Adipose tissue (tissue), 3 donors: ENCODE data around the gene PAPOLG. TPM values are rescaled to one million over a fixed set of nuclear protein-coding genes. Genes with fewer than 3 reads are reported as not detected.
"Not testable (repeated sequence)": the region's sequence is repeated elsewhere in the genome, so short reads cannot be mapped to it uniquely, and the experiment has no call there.

Source experiments
- H3K27ac ChIP-seq: one replicate; pipeline ENCODE4 v1.5.1; 2013; ENCODE audit warnings: low read depth, low read length
- WGBS, 3 donors: extraction: QIAGEN DNeasy Blood & Tissue Kit; methylation state at CpG; one replicate each; pipeline ENCODE4 v1.1.7; 2013; 5-methylcytosine and 5-hydroxymethylcytosine counted together
- polyA plus RNA-seq, 3 donors: library from polyadenylated mRNA; stranded (reverse); fragments of 200-250 nt; gene quantifications; one replicate each; pipeline ENCODE4 v1.2.3, GENCODE V29; 2013
- donor health status: healthy with polysubstance abuse.
- donor health status: Bipolar disorder and iron deficiency.
- donor health status: healthy.

Gene PAPOLG
- polyA plus RNA-seq, 3 donors: 2.0 to 4.7 (median 3.2) TPM

DNA sequence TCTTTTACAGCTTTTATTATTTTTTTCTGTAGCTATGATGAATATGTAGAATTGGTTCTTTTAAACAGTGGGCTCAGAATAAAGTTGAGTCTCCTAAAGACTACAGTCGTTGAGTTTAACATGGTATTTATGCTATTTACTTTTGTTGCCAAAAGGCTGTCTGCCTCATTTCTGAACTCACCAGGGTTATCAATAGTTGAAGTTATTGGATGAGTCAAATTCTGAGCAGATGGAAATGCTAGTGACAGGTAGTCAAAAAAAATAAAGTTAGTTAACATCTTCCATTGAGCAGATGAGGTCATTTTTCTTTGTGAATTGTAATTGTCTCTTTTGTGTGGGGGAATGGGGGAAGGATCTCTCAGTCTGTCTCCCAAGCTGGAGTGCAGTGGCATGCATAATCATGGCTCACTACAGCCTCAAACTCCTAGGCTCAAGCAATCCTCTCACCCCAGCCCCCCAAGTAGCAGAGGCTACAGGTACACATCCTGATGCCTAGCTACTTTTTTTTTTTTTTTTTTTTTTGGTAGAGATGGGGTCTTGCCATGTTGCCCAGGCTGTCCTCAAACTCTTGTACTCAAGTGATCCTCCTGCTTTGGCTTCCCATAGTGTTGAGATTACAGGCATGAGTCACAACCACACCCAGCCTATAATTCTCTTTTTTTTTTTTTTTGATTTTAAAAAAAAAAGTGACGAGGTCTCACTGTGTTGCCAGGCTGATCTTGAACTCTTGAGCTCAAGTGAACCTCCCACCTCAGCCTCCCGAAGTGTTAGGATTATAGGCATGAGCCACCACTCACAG is 8.9 kb downstream of the PAPOLG start:
- 84 to 92% (median 86%) methylated on average over 3 of the region's 3 CpGs for WGBS, 3 donors
- H3K27ac ChIP-seq: no peak overlapping the region

GRCh38 chr2:60766283-60766682 is 10.2 kb downstream of the PAPOLG start:
- 96 to 100% (median 97%) methylated on average over 3 of the region's 3 CpGs for WGBS, 3 donors
- no peak overlapping the region for H3K27ac ChIP-seq

- whole genome bisulfite sequencing, 3 donors: 92 to 98% (median 97%) methylated on average over 3 of the region's 3 CpGs
- no peak overlapping the region for H3K27ac ChIP-seq
Measured at GRCh38 chr2:60771508-60771907, 15.4 kb downstream of the PAPOLG start.

DNA sequence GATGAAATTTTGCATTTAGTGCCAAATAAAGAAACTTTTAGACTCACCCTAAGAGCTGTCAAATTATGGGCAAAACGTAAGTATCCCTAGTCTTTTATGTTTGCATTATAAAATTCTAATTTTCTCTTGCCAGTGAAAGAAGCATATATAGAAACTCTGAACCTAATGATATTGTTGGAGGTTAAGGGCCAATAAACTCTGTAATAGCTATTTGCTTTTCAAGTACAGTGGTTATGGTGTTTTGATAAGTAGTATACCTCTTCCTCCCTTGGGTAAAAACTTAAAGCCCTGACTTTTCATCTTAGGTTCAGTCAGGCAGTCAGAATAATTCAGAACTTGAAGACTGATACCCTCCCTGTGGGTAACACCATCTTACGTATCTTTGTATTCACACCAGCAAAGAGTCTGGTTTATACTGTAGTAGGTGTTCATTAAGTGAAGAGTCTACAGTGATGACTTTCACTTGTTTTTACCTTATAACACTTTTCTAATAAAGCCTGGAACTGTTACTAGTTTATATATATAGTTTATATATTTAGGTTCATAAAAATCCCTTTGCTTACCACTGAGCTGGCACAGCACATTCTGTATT is 19.1 kb downstream of the PAPOLG start:
- WGBS, 3 donors: 94 to 96% (median 94%) methylated on average over 2 of the region's 2 CpGs
- no peak overlapping the region for H3K27ac ChIP-seq

- WGBS, 3 donors: 96 to 97% (median 96%) methylated on average over 3 of the region's 3 CpGs
- H3K27ac ChIP-seq: no peak overlapping the region
Measured at GRCh38 chr2:60778352-60778751, 22.3 kb downstream of the PAPOLG start.

GRCh38 chr2:60779426-60779825 is 23.4 kb downstream of the PAPOLG start:
- WGBS, 3 donors: 42 to 98% (median 94%) methylated on average over 5 of the region's 5 CpGs
- H3K27ac ChIP-seq: no peak overlapping the region

DNA sequence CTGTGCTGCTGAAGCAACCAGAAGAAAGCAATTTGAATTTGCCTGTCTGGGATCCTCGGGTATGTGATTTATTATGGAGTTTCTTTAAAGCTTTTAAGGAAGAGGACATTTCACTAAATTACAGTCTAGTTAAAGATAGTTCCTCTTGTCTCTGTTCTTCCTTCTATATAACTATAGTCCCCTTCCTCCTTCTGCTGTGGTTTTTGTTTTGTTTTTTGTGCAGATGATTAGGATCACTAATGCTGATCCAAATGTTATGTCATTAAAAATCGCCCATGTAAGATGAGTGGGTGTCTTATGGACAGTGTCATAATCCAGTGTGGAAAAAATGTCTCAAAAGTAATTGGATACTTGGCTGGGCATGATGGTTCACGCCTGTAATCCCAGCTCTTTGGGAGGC is 24.7 kb downstream of the PAPOLG start:
- H3K27ac ChIP-seq: no peak overlapping the region
- 68 to 85% (median 68%) methylated on average over 3 of the region's 3 CpGs for WGBS, 3 donors

DNA sequence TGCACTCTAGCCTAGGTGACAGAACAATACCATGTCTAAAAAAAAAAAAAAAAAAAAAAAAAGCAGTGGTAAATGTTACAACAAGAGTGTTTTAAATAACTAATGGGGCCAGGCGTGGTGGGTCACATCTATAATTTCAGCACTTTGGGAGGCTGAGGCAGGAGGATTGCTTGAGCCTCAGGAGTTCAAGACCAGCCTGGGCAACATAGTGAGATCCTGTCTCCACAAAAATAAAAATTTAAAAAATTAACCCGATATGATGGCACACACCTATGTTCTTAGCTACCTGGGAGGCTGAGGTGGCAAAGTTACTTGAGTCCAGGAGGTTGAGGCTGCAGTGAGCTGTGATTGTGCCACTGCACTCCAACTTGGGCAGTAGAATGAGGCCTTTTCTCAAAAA is 37.1 kb downstream of the PAPOLG start:
- WGBS, 3 donors: 91 to 100% (median 100%) methylated on average over 2 of the region's 2 CpGs

GRCh38 chr2:60794271-60794863 is 38.3 kb downstream of the PAPOLG start:
- no peak overlapping the region for H3K27ac ChIP-seq

More for the DNA sequence above, 37.1 kb downstream of the PAPOLG start:
- no peak overlapping the region for H3K27ac ChIP-seq

GRCh38 chr2:60796573-60797509 is 40.8 kb downstream of the PAPOLG start:
- H3K27ac ChIP-seq: no peak overlapping the region
- 59 to 79% (median 68%) methylated on average over 6 of the region's 6 CpGs for WGBS, 3 donors

More at GRCh38 chr2:60794271-60794863, 38.3 kb downstream of the PAPOLG start:
- WGBS, 3 donors: 58 to 74% (median 73%) methylated on average over 5 of the region's 5 CpGs

GRCh38 chr2:60804473-60804872 is 48.4 kb downstream of the PAPOLG start:
- no peak overlapping the region for H3K27ac ChIP-seq
- 89 to 96% (median 95%) methylated on average over 14 to 18 of the region's 18 CpGs for WGBS, 3 donors

- no peak overlapping the region for H3K27ac ChIP-seq
- whole genome bisulfite sequencing, 3 donors: 87 to 93% (median 92%) methylated on average over 7 of the region's 7 CpGs
Measured at GRCh38 chr2:60806595-60806987, 50.5 kb downstream of the PAPOLG start.

DNA sequence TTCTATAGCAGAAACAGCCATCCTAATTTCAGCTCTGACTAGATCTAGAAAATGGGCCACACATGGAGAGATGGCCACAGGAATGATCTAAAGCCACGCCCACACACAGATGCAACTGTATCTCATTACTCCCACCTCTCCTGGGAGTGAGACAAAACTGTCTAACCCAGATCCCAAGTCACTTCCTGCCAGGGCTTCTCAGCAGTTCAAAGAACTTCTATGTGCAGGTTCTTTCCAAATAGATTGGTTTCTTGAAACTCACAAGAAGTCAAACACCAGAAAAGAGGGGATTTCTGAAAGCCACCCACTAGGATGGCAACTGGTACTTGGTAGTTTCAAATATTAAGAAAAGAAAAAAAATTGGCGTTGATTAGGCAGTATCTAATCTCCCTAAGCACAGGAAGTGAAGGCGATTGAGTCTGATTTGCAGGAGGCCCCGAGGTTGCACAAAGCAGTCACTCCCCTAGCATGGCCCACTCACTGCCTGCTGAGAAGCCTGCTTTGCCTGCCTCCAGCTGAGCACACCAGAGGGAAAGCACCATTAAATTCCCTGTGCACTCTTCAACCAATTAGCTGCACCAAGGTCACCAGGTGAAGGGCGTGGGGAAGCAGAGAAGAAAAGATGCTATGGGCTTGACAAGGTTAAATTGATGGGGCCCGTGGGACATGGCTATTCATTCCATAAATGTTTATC is 51.1 kb downstream of the PAPOLG start:
- no peak overlapping the region for H3K27ac ChIP-seq
- WGBS, 3 donors: 40 to 42% (median 42%) methylated on average over 6 of the region's 6 CpGs

- H3K27ac ChIP-seq: no peak overlapping the region
- WGBS, 3 donors: 91 to 95% (median 93%) methylated on average over 16 of the region's 16 CpGs
Measured at GRCh38 chr2:60808330-60808801, 52.3 kb downstream of the PAPOLG start.

DNA sequence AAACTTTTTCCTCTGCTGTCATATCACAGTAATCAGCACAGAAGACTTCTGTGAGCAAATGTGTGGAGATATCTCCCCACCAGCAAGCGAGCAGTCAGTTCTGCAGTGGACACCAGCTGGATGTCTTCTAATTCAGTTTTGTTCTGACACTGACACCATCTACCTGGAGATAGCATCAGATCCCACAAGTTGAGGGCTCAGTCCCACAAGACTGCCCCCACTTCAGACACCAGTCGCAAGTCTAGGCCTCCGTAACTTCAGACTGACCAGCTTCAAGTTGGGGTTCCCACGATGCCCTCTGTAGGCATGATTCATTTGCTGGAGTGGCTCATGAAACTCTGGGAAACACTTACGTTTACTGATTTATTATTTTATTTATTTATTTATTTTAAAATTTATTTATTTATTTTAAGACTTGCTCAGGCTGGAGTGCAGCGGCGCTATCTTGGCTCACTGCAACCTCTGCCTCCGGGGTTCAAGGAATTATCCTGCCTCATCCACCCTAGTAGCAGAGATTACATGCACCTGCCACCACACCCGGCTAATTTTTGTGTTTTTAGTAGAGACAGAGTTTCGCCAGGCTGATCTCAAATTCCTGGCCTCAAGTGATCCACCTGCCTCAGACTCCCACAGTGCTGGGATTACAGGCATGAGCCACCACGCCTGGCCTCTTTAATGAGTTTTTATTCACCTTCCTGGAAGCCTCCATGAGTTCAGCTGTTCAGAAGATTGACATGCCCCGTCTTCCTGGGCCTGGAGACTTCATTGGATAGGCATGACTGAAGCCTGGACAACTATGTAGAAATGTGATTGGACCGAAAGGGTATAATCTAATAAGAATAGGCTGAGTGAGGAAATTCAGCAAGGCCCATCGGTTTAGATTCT is 55.7 kb downstream of the PAPOLG start:
- no peak overlapping the region for H3K27ac ChIP-seq
- WGBS, 3 donors: 92 to 93% (median 93%) methylated on average over 14 of the region's 14 CpGs

DNA sequence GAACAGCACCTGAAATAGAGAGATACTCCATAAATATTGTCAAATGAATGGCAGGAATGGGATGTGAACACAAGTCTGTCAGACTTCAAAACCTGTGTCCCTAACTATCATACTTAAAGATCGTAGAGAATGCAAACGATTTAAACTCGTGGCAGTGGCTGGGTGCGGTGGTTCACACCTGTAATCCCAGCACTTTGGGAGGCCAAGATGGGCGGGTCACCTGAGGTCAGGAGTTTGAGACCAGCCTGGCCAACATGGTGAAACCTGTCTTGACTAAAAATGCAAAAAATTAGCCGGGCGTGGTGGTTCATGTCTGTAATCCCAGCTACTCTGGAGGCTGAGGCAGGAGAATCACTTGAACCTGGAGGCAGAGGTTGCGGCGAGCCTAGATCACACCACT is 61.1 kb downstream of the PAPOLG start:
- 93 to 94% (median 93%) methylated on average over 9 of the region's 9 CpGs for WGBS, 3 donors
- H3K27ac ChIP-seq: not testable (repeated sequence)

GRCh38 chr2:60818272-60818671 is 62.2 kb downstream of the PAPOLG start:
- H3K27ac ChIP-seq: no peak overlapping the region
- 48 to 68% (median 59%) methylated on average over 4 of the region's 4 CpGs for WGBS, 3 donors
